HepG2 (cell line): Measurements from ENCODE around the gene TRAF3. TPM values are rescaled to one million over a fixed set of nuclear protein-coding genes. Genes with fewer than 3 reads are reported as not detected.

Experiments used
- ATAC-seq: fragments of 200-7000 bp; cut with Tn5 transposase; 3 replicates; pipeline ENCODE4 v1.9.1; 2020; ENCODE audit warnings: mild to moderate bottlenecking, moderate library complexity
- BruUV-seq: library from RNA; stranded (reverse); fragments of 400-500 nt; replicated peaks from 2 replicates; lab custom pipeline; 2021; lab: Mats Ljungman, UMichigan
- CTCF ChIA-PET: fragments of 300-600 bp; formaldehyde crosslinking; extraction: SDS; loops from one replicate; lab custom pipeline; 2021; ENCODE audit warnings: low total read pairs, inconsistent platforms, low intra/inter-chr PET ratio; lab: Yijun Ruan, JAX
- POLR2A ChIA-PET: fragments of 350-600 bp; sonication (Branson Sonifier 250); formaldehyde crosslinking; loops from one replicate; lab custom pipeline; 2020; ENCODE audit warnings: antibody characterized with exemption, inconsistent platforms; lab: Yijun Ruan, JAX
- DNase-seq: peaks from one replicate; pipeline ENCODE4 v3.0.0-alpha.2; 2015; ENCODE audit warnings: low spot score
- FAIRE-seq: peaks from 3 replicates; lab custom pipeline; 2011; peaks lifted over from hg19 to GRCh38; lab: Jason Lieb, UNC
- H2AFZ ChIP-seq: one replicate; pipeline ENCODE4 v1.6.1; 2011; ENCODE audit warnings: low read length, inconsistent platforms
- H3K27ac ChIP-seq: fragments of 300-600 bp; 3 replicates; pipeline ENCODE4 v1.8.0; 2011; ENCODE audit warnings: mixed run types, mild to moderate bottlenecking, mixed read lengths, low read length, inconsistent platforms; ENCODE audit not compliant: insufficient read depth; ENCODE audit errors: extremely low read length
- H3K27me3 ChIP-seq, 2 experiments: fragments of 200-600 bp in 1 of 2; 2 replicates in 1 of 2; 3 replicates in 1 of 2; pipeline versions ENCODE4 v1.6.0 to v1.8.0; 2011; ENCODE audit warnings: low read length in 2 of 2, mild to moderate bottlenecking in 2 of 2, moderate library complexity in 2 of 2, inconsistent platforms in 1 of 2; ENCODE audit not compliant: insufficient read depth in 2 of 2, control insufficient read depth in 1 of 2
- H3K36me3 ChIP-seq, 2 experiments: fragments of 200-600 bp in 1 of 2; replicated peaks in 1 of 2; 2 replicates in 1 of 2; 3 replicates in 1 of 2; pipeline versions ENCODE4 v1.5.1 to v1.8.0; 2011; ENCODE audit warnings: low read length in 2 of 2, inconsistent platforms in 1 of 2; ENCODE audit not compliant: insufficient read depth in 2 of 2, control insufficient read depth in 1 of 2
- H3K4me1 ChIP-seq: 2 replicates; pipeline ENCODE4 v1.5.1; 2012; ENCODE audit warnings: low read length, inconsistent platforms; ENCODE audit not compliant: insufficient read depth
- H3K4me2 ChIP-seq: 2 replicates; pipeline ENCODE4 v1.6.0; 2011; ENCODE audit warnings: low read depth, low read length, inconsistent platforms
- H3K4me3 ChIP-seq, 3 experiments: fragments of 200-600 bp in 1 of 3; sonication (generic), shearing (Covaris generic) in 1 of 3; replicated peaks in 1 of 3; 2 replicates each; pipeline ENCODE4 v1.5.1; 2011 to 2016; ENCODE audit warnings: low read length in 3 of 3, inconsistent platforms in 2 of 3, low read depth in 2 of 3, mild to moderate bottlenecking in 2 of 3, control low read depth in 1 of 3, mixed read lengths in 1 of 3; ENCODE audit not compliant: insufficient read depth in 1 of 3
- H3K79me2 ChIP-seq: one replicate; pipeline ENCODE4 v1.6.1; 2011; ENCODE audit warnings: low read length, inconsistent platforms; ENCODE audit not compliant: insufficient read depth
- H3K9ac ChIP-seq: 2 replicates; pipeline ENCODE4 v1.6.0; 2011; ENCODE audit warnings: mild to moderate bottlenecking, low read depth, low read length, inconsistent platforms; ENCODE audit not compliant: insufficient read depth
- H3K9me3 ChIP-seq: 2 replicates; pipeline ENCODE4 v1.5.1; 2012; ENCODE audit warnings: mild to moderate bottlenecking, low read length
- H4K20me1 ChIP-seq: 2 replicates; pipeline ENCODE4 v1.6.0; 2011; ENCODE audit warnings: inconsistent platforms, mild to moderate bottlenecking, low read length, moderate library complexity; ENCODE audit not compliant: insufficient read depth
- DNMT1 ChIP-seq: sonication (generic); formaldehyde crosslinking; IDR thresholded peaks from 2 replicates; pipeline ENCODE4 v1.5.1; 2020; ENCODE audit warnings: mild to moderate bottlenecking, missing genetic modification reagents
- ISL2 ChIP-seq: sonication (generic); formaldehyde crosslinking; IDR thresholded peaks from 2 replicates; pipeline ENCODE4 v1.5.0; 2020; ENCODE audit warnings: missing genetic modification reagents
- KMT2A ChIP-seq: sonication (generic); formaldehyde crosslinking; IDR thresholded peaks from 2 replicates; pipeline ENCODE4 v1.4.0; 2020; ENCODE audit warnings: missing genetic modification reagents
- MIER2 ChIP-seq: IDR thresholded peaks from 2 replicates; pipeline ENCODE4 v1.6.1; 2016; ENCODE audit warnings: missing biosample characterization, missing genetic modification reagents
- MTERF4 ChIP-seq: sonication (generic); formaldehyde crosslinking; IDR thresholded peaks from 2 replicates; pipeline ENCODE4 v1.8.0; 2023; ENCODE audit warnings: mild to moderate bottlenecking, missing genetic modification reagents
- RFX3 ChIP-seq: IDR thresholded peaks from 2 replicates; pipeline ENCODE4 v1.6.1; 2016; ENCODE audit warnings: missing biosample characterization, missing genetic modification reagents
- SIN3A ChIP-seq: IDR thresholded peaks from 2 replicates; pipeline ENCODE4 v1.6.1; 2011; ENCODE audit warnings: low read depth, mild to moderate bottlenecking, control low read depth, low read length, borderline replicate concordance
- SOX5 ChIP-seq: IDR thresholded peaks from 2 replicates; pipeline ENCODE4 v1.6.1; 2016; ENCODE audit warnings: borderline replicate concordance
- TBX3 ChIP-seq: fragments of 450-650 bp; IDR thresholded peaks from 2 replicates; pipeline ENCODE4 v1.6.1; 2017; ENCODE audit warnings: antibody characterized with exemption, mild to moderate bottlenecking, inconsistent platforms, borderline replicate concordance
- ZBTB3 ChIP-seq: sonication (generic); formaldehyde crosslinking; IDR thresholded peaks from 2 replicates; pipeline ENCODE4 v1.4.0; 2020; ENCODE audit warnings: low read depth, mild to moderate bottlenecking, moderate library complexity, missing genetic modification reagents, borderline replicate concordance
- ZIK1 ChIP-seq: sonication (generic); formaldehyde crosslinking; IDR thresholded peaks from 2 replicates; pipeline ENCODE4 v1.5.0; 2020; ENCODE audit warnings: mild to moderate bottlenecking, low read depth, missing genetic modification reagents, borderline replicate concordance
- ZNF343 ChIP-seq: sonication (generic); formaldehyde crosslinking; IDR thresholded peaks from 2 replicates; pipeline ENCODE4 v1.4.0; 2020; ENCODE audit warnings: mild to moderate bottlenecking, missing genetic modification reagents
- ZNF484 ChIP-seq: sonication (generic); formaldehyde crosslinking; IDR thresholded peaks from 2 replicates; pipeline ENCODE4 v1.5.1; 2020; ENCODE audit warnings: mild to moderate bottlenecking, low read depth, missing genetic modification reagents, borderline replicate concordance
- ZSCAN22 ChIP-seq: sonication (generic); formaldehyde crosslinking; IDR thresholded peaks from 2 replicates; pipeline ENCODE4 v1.4.0; 2020; ENCODE audit warnings: mild to moderate bottlenecking, missing genetic modification reagents
- WGBS: methylation state at CpG from one replicate; pipeline ENCODE4 v1.1.6; 2017; ENCODE audit warnings: low lambda C conversion rate; 5-methylcytosine and 5-hydroxymethylcytosine counted together
- in situ Hi-C: cut with HindIII; loops from 2 replicates; pipeline ENCODE4 v1.10.0; 2017; ENCODE audit warnings: low pct_unique_long_range_greater_than_20kb; ENCODE audit not compliant: extremely low pct_ligation_motif_present
- intact Hi-C: fragments of 100-400 bp; cut with micrococcal nuclease; formaldehyde crosslinking; loops from one replicate; pipeline ENCODE4 v1.10.0; 2022; ENCODE audit not compliant: unreplicated experiment
- polyA plus RNA-seq, 8 experiments: library from polyadenylated mRNA; depleted of rRNA in 3 of 8; stranded (reverse) in 7 of 8; unstranded in 1 of 8; fragments of >200 nt; fragmentation: Illumina TruSeq in 4 of 8; extraction: Trizol in 4 of 8; gene quantifications; 2 replicates each; pipeline versions ENCODE4 v1.2.1 to v1.2.3, GENCODE V29; 2011 to 2016; ENCODE audit warnings: low read depth in 4 of 8, missing spikeins in 1 of 8, mixed read lengths in 1 of 8; ENCODE audit not compliant: insufficient read depth in 1 of 8
- total RNA-seq, 5 experiments: library from RNA; depleted of rRNA; stranded (reverse); fragments of >200 nt; fragmentation: Illumina TruSeq; extraction: Trizol; gene quantifications; 2 replicates each; pipeline ENCODE4 v1.2.3, GENCODE V29; 2016; ENCODE audit warnings: low read depth in 1 of 5
- TF ChIP-seq, protein P1 (sequence below): sonication (generic); formaldehyde crosslinking; IDR thresholded peaks from 2 replicates; pipeline ENCODE4 v1.4.0; 2020; ENCODE audit warnings: missing genetic modification reagents

Gene TRAF3
- total and polyA plus RNA-seq, 2 of the 13 experiments (the other 11 are each of a cell fraction or from before 2014, with no cell fraction given), result 6.9 to 12.2 TPM

DNA sequence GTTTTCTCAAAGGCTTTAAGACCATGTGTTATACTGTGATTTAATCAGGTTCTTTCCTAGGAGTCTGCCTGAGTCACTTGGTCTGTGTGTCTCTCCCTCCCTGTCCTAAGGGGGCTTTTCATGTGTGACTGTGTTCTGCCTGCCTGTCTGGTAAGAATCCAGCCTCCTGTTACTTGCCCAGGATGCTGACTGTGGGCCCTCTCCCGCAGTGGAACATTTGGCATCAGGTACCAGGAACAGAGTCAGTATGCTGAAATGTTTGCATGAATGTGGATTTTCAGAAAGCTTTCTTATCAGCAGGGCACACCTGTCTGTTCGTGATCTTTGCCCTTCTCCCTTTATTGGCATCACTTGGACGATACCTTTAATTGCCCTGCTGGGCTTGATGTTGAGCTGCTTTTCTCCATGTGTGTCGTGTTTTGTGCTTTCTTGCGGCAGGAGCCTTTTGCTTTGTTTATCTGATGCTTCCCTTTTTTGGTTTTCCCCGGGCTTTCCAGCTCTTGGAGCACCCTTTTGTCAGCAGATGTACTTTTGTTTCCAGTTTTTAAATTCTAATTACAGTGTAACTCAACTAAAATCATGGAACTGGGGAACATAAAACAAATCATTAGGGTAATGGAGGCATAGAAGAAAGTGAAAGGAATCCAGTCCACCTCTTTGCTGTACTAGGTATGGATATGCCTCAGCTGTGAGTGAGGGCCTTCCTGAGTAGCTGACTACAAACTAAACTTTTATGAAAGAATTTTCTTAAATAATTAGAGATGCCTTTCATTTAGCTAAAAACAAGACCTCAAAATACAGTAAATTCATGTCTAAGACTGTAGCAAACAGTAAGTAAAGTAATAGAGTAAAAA, 72.5 kb downstream of the TRAF3 start:
- intact Hi-C loops, result no loop called here
- ATAC-seq (no peak), DNase-seq (no peak), FAIRE-seq (no peak)
- WGBS, result 91% methylated on average over 6 of the region's 6 CpGs
- H3K9ac ChIP-seq, result no peak overlapping the region
- in situ Hi-C loops, result no loop called here
- no peaks in the 10 kb centered on the region for H3K27me3 ChIP-seq
- no peak overlapping the region for H3K4me3 ChIP-seq
- H3K9me3 ChIP-seq, result no peaks in the 10 kb centered on the region
- BruUV-seq, result no TSS peak
- ChIA-PET POLR2A (no interaction called here), CTCF (no interaction called here)
- H3K4me1 ChIP-seq, result no peaks in the 10 kb centered on the region
- H3K36me3 ChIP-seq, result no peaks in the 10 kb centered on the region
- H2AFZ ChIP-seq, result no peak overlapping the region
- H3K79me2 ChIP-seq, result no peaks in the 10 kb centered on the region
- no peak overlapping the region for H3K27ac ChIP-seq
- H4K20me1 ChIP-seq, result no peaks in the 10 kb centered on the region
- H3K4me2 ChIP-seq, result no peak overlapping the region
- no peak for TF ChIP-seq ZNF343 (CRISPR knock-in tag)
- TF ChIP-seq, protein P1, sequence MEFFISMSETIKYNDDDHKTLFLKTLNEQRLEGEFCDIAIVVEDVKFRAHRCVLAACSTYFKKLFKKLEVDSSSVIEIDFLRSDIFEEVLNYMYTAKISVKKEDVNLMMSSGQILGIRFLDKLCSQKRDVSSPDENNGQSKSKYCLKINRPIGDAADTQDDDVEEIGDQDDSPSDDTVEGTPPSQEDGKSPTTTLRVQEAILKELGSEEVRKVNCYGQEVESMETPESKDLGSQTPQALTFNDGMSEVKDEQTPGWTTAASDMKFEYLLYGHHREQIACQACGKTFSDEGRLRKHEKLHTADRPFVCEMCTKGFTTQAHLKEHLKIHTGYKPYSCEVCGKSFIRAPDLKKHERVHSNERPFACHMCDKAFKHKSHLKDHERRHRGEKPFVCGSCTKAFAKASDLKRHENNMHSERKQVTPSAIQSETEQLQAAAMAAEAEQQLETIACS (CRISPR knock-in tag), result no peak
- no peak for TF ChIP-seq TBX3
- no peak for TF ChIP-seq KMT2A (CRISPR knock-in tag)
- TF ChIP-seq RFX3, result no peak
- no peak for TF ChIP-seq DNMT1 (CRISPR knock-in tag)

DNA sequence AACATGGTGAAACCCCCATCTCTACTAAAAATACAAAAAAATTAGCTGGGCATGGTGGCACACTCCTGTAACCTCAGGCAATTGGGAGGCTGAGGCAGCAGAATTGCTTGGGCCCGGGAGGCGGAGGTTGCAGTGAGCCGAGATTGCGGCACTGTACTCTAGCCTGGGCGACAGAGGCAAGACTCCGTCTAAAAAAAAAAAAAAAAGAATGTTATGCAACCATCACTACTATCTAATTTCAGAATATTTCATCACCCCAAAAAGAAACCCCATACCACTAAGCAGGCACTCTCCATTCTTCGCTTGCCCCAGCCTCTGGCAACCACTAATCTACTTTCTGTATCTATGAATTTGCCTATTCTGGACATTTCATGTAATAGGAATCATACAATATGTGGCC, 76.4 kb downstream of the TRAF3 start:
- WGBS, result 96% methylated on average over 7 of the region's 7 CpGs
- Histone ChIP-seq H3K4me1 (no peaks in the 10 kb centered on the region), H3K4me2 (no peak overlapping the region), H3K36me3 (no peaks in the 10 kb centered on the region), H3K27me3 (no peaks in the 10 kb centered on the region), H4K20me1 (no peaks in the 10 kb centered on the region)
- POLR2A ChIA-PET, result no interaction called here
- DNase-seq (no peak), FAIRE-seq (no peak)
- BruUV-seq, result no TSS peak
- TF ChIP-seq ZBTB3, result no peak
- no peak for TF ChIP-seq MIER2 (CRISPR knock-in tag)
- TF ChIP-seq ISL2 (CRISPR knock-in tag), result no peak
- no peak for TF ChIP-seq ZNF484 (CRISPR knock-in tag)
- TF ChIP-seq ZSCAN22 (CRISPR knock-in tag), result no peak
- TF ChIP-seq SIN3A, result no peak
- no peak for TF ChIP-seq SOX5 (CRISPR knock-in tag)
- no peak for TF ChIP-seq ZIK1
- TF ChIP-seq MTERF4 (CRISPR knock-in tag), result no peak
- TF ChIP-seq, all 625 proteins: peak for 0
- peaks cover 3% of the 10 kb centered on the region for H3K79me2 ChIP-seq
- no peaks in the 10 kb centered on the region for H3K9me3 ChIP-seq
- H3K4me3 ChIP-seq, result no peak overlapping the region
- H2AFZ ChIP-seq, result no peak overlapping the region
- no peak for ATAC-seq
- intact Hi-C loops, result no loop called here
- H3K27ac ChIP-seq, result no peak overlapping the region
- CTCF ChIA-PET, result no interaction called here
- in situ Hi-C loops, result no loop called here
- no peak overlapping the region for H3K9ac ChIP-seq
